K562 treated with DMSO at 1 percent for 24 hours (cell line): ENCODE measurements around the gene ZDHHC15. TPM values are rescaled to one million over a fixed set of nuclear protein-coding genes. Genes with fewer than 3 reads are reported as not detected.

Source experiments
- total RNA-seq: library from RNA; unstranded; fragments of 300-600 nt; gene quantifications from 2 replicates; pipeline ENCODE4 v1.2.3, GENCODE V29; 2022; ENCODE audit warnings: low read depth; ENCODE audit not compliant: insufficient read depth

Gene ZDHHC15, protein sequence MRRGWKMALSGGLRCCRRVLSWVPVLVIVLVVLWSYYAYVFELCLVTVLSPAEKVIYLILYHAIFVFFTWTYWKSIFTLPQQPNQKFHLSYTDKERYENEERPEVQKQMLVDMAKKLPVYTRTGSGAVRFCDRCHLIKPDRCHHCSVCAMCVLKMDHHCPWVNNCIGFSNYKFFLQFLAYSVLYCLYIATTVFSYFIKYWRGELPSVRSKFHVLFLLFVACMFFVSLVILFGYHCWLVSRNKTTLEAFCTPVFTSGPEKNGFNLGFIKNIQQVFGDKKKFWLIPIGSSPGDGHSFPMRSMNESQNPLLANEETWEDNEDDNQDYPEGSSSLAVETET
- 0.10 TPM in 1 of 2 replicates, not detected in the other for total RNA-seq

GRCh38 chrX:75522565-75523431 is at the start of gene ZDHHC15:
Gene ZDHHC15, minus strand, starts transcription at chrX:75523037. Its CDS starts 13 bp downstream, at chrX:75523024.

Other genes starting within 250 kb of the ZDHHC15 start
- gene UPRT, start 249.0 kb downstream of the ZDHHC15 start, total RNA-seq: 7.1 and 8.3 TPM in 2 replicates